Bronchial epithelial cell (primary cell): Measurements from ENCODE around the gene CHN2. TPM values are rescaled to one million over a fixed set of nuclear protein-coding genes. Genes with fewer than 3 reads are reported as not detected.
A peak's percentile ranks its signal among the peaks of the same experiment; 100 is the strongest.

ENCODE experiments used
- DNase-seq: peaks from one replicate; pipeline ENCODE4 v3.0.0-alpha.2; 2010; ENCODE audit warnings: low read depth
- FAIRE-seq: peaks from 2 replicates; lab custom pipeline; 2011; peaks lifted over from hg19 to GRCh38; lab: Jason Lieb, UNC
- H3K27me3 ChIP-seq: 2 replicates; pipeline ENCODE4 v1.5.1; 2011; ENCODE audit warnings: low read length; ENCODE audit not compliant: control insufficient read depth, insufficient read depth
- H3K36me3 ChIP-seq: 2 replicates; pipeline ENCODE4 v1.5.1; 2011; ENCODE audit warnings: low read length; ENCODE audit not compliant: control insufficient read depth, insufficient read depth
- H3K4me3 ChIP-seq: 2 replicates; pipeline ENCODE4 v1.5.1; 2011; ENCODE audit warnings: mild to moderate bottlenecking, low read depth, low read length, control low read depth
- total RNA-seq: library from RNA; depleted of rRNA; stranded (reverse); fragments of >200 nt; gene quantifications from 2 replicates; pipeline ENCODE4 v1.2.1, GENCODE V29; 2014
- TF ChIP-seq, protein P1 (sequence below): IDR thresholded peaks from 2 replicates; pipeline ENCODE4 v1.5.1; 2011; ENCODE audit warnings: mild to moderate bottlenecking, moderate library complexity, low read length, control low read depth, inconsistent platforms; ENCODE audit not compliant: insufficient read depth, severe bottlenecking

CHN2 gene
- total RNA-seq, 1 donor from 2014 or later, result 0.53 TPM

DNA sequence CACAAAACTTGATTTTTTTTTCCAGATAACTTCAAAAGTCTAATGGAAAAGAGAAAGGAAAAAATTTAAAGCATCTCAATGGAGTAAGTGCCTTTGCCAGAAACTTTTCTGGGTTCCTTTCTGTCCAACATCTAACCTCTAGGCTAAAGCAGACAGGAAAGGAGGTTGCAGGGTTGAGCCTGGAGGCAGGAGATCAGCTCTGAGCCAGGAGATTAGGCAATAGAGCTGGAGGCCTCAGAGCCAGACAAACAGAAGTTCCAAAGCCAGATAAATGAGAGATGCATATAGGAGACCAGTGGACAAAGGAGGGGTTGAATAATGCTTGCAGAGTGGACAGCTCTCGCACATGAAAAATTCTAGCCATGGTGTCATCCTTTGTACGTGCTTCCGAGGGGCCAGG, 42.9 kb downstream of the CHN2 start:
- no peaks in the 10 kb centered on the region for H3K36me3 ChIP-seq
- DNase-seq, result no peak
- no peak for FAIRE-seq
- H3K4me3 ChIP-seq, result no peak overlapping the region
- no peaks in the 10 kb centered on the region for H3K27me3 ChIP-seq
- TF ChIP-seq, protein P1, sequence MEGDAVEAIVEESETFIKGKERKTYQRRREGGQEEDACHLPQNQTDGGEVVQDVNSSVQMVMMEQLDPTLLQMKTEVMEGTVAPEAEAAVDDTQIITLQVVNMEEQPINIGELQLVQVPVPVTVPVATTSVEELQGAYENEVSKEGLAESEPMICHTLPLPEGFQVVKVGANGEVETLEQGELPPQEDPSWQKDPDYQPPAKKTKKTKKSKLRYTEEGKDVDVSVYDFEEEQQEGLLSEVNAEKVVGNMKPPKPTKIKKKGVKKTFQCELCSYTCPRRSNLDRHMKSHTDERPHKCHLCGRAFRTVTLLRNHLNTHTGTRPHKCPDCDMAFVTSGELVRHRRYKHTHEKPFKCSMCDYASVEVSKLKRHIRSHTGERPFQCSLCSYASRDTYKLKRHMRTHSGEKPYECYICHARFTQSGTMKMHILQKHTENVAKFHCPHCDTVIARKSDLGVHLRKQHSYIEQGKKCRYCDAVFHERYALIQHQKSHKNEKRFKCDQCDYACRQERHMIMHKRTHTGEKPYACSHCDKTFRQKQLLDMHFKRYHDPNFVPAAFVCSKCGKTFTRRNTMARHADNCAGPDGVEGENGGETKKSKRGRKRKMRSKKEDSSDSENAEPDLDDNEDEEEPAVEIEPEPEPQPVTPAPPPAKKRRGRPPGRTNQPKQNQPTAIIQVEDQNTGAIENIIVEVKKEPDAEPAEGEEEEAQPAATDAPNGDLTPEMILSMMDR, result no peak

- TF ChIP-seq, protein P1, result peak; percentile 75
- Histone ChIP-seq H3K27me3 (peaks cover 1% of the 10 kb centered on the region), H3K4me3 (no peak overlapping the region), H3K36me3 (no peaks in the 10 kb centered on the region)
- no peak for FAIRE-seq
- DNase-seq, result peak; percentile 22
Observed at GRCh38 chr7:29239638-29240037, 45.1 kb downstream of the CHN2 start.

- no peak for FAIRE-seq
- TF ChIP-seq, protein P1, result no peak
- no peak overlapping the region for H3K4me3 ChIP-seq
- peaks cover 4% of the 10 kb centered on the region for H3K27me3 ChIP-seq
- H3K36me3 ChIP-seq, result no peaks in the 10 kb centered on the region
- DNase-seq, result no peak
Observed at GRCh38 chr7:29242265-29242664, 47.7 kb downstream of the CHN2 start.

DNA sequence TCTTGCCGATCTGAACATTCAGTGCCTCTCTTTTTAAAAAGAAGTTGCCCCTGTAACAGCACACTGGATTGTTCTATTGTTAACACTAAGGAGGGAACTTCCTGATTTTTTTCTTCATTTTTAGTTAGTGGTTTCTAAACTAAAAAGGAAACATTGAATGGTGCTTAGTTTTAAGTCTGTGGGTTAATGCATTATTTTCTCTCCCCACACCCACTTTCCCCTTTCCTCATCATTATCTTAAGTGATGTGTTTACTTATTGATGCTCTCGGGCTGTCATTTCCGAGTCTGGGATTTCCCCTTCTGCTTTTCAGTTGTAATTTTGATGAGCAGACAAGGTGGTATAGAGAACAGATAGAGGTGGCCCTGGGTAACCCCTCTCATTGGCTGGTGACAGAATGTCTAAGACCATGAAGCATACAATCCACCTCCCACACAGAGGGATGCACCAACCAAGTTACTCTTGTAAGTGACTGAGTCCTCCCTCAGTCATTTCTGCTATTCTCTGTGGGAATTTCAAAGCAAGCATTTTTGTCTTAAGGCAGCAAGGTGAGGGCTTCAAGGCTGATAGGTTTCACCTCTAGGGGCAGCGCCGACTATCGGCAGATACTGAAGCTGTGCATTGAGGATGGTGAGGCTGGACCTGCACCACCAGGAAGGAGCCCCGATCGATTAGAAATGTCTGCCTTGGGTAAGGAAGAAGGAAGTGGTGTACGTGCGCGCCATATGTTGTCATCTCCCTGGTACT, 49.5 kb downstream of the CHN2 start:
- Histone ChIP-seq H3K36me3 (no peaks in the 10 kb centered on the region), H3K27me3 (peaks cover 4% of the 10 kb centered on the region), H3K4me3 (no peak overlapping the region)
- no peak for FAIRE-seq
- TF ChIP-seq, protein P1, result peak; percentile 18
- DNase-seq, result peak; percentile 7

DNA sequence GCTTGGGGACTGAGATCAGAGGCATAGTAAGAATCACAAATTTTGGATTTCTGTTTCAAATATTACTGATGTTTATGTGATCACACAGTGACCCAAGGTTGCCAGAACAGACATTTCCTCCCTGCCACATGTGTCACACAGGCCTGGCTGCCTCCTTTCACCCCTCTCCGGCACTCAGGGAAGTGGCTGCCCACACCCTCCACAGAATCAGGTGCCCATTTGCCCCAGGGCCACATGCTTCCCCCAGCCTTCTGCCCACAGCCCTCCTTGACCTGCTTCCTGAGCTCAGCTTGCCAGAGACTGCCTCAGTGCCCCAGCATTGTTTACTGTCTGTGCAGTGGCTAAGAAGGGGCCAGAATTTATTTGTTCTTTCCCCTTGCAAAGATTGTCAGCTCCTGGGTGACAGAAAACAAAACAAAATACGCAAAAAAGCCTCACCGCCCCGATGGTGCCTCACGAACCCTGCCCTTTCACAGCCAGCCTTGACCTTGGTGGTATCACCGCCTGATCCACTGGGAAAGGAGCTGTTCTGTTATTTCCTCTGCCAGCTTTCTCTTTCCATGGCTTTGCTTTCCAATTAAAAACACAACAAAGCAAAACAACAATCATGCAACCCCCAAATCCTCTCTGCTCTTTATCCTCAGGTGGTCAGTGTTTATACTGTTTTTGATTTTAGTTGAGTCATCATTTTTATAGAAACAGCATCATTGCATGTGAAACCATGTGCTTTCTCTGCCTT, 52.8 kb downstream of the CHN2 start:
- no peak for DNase-seq
- Histone ChIP-seq H3K4me3 (no peak overlapping the region), H3K27me3 (peaks cover 4% of the 10 kb centered on the region), H3K36me3 (no peaks in the 10 kb centered on the region)
- TF ChIP-seq, protein P1, result no peak
- FAIRE-seq, result no peak

DNA sequence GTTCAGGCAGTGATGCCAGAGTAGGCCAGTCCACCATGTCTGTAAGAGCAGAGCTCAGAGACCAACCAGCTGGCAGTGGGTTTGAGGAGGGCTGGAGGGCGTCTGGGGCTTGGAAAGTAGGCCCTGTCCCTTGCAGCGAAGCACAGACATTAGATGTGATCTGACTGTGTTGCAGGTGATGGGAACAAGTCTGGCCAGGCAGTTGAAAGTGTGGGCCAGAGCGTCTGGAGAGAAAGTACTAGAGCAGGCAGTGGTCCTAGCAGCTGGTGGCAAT, 53.3 kb downstream of the CHN2 start:
- TF ChIP-seq, protein P1, result no peak
- Histone ChIP-seq H3K4me3 (no peak overlapping the region), H3K27me3 (peaks cover 4% of the 10 kb centered on the region), H3K36me3 (no peaks in the 10 kb centered on the region)
- DNase-seq (no peak), FAIRE-seq (no peak)
